ENCODE results near the gene PON3. TPM values are rescaled to one million over a fixed set of nuclear protein-coding genes. Genes with fewer than 3 reads are reported as not detected.

PON3 gene
- total RNA-seq (2012; rRNA removed), result under 0.01 TPM in 2 replicates

- Histone ChIP-seq H3K36me3 (ENCODE audit: insufficient read depth, low read length) (no peaks in the 10 kb centered on the region), H3K4me2 (ENCODE audit: low read length) (no peak within 1 kb of the TSS), H3K4me1 (ENCODE audit: control insufficient read depth, insufficient read depth, low read length) (no peaks in the 10 kb centered on the region), H3K9me3 (replicated peaks; ENCODE audit: low read length) (no peaks in the 10 kb centered on the region), H3K27me3 (ENCODE audit: control insufficient read depth, insufficient read depth, low read length) (no peaks in the 10 kb centered on the region), H3K4me3 (ENCODE audit: low read length) (no peak within 1 kb of the TSS), H3K9ac (ENCODE audit: low read depth, low read length) (no peak within 1 kb of the TSS)
Observed at GRCh38 chr7:95396136-95397032, at the start of gene PON3. TSS of gene PON3 (minus strand) at chr7:95396375. CDS start at chr7:95396350, 25 bp downstream.

DNA sequence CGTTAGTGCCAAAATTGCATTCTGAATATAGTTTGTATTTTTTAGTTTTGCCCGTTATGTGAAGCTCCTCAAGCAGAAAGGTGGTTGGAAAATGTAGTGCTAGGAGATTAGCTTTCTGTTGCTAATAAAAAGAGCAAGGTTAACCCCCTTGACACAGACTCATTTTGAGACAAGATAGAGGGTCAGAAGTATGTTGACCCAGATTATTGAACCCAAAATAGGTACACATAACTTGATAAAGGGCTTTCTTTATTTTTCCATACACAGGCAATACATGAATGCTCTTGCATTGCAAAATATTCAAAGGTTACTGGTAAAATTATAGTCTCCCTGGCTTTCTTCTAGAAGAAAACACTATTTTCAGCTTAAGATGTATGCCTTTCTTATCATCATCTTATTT lies 48.6 kb upstream of the PON3 start:
- Histone ChIP-seq H3K4me3 (ENCODE audit: low read length) (no peak overlapping the region), H3K27me3 (ENCODE audit: control insufficient read depth, insufficient read depth, low read length) (no peaks in the 10 kb centered on the region), H3K36me3 (ENCODE audit: insufficient read depth, low read length) (no peaks in the 10 kb centered on the region), H3K4me1 (ENCODE audit: control insufficient read depth, insufficient read depth, low read length) (no peaks in the 10 kb centered on the region), H3K9me3 (replicated peaks; ENCODE audit: low read length) (no peaks in the 10 kb centered on the region), H3K9ac (ENCODE audit: low read depth, low read length) (no peak overlapping the region), H3K4me2 (ENCODE audit: low read length) (no peak overlapping the region)

GRCh38 chr7:95441042-95441823 lies 45.1 kb upstream of the PON3 start:
- Histone ChIP-seq H3K9ac (ENCODE audit: low read depth, low read length) (no peak overlapping the region), H3K36me3 (ENCODE audit: insufficient read depth, low read length) (no peaks in the 10 kb centered on the region), H3K4me2 (ENCODE audit: low read length) (no peak overlapping the region), H3K27me3 (ENCODE audit: control insufficient read depth, insufficient read depth, low read length) (no peaks in the 10 kb centered on the region), H3K4me1 (ENCODE audit: control insufficient read depth, insufficient read depth, low read length) (peaks cover 10% of the 10 kb centered on the region), H3K4me3 (ENCODE audit: low read length) (no peak overlapping the region), H3K9me3 (replicated peaks; ENCODE audit: low read length) (no peaks in the 10 kb centered on the region)

GRCh38 chr7:95440394-95441038 lies 44.3 kb upstream of the PON3 start:
- Histone ChIP-seq H3K4me2 (ENCODE audit: low read length) (no peak overlapping the region), H3K27me3 (ENCODE audit: control insufficient read depth, insufficient read depth, low read length) (no peaks in the 10 kb centered on the region), H3K4me3 (ENCODE audit: low read length) (no peak overlapping the region), H3K4me1 (ENCODE audit: control insufficient read depth, insufficient read depth, low read length) (peaks cover 16% of the 10 kb centered on the region), H3K36me3 (ENCODE audit: insufficient read depth, low read length) (no peaks in the 10 kb centered on the region), H3K9me3 (replicated peaks; ENCODE audit: low read length) (no peaks in the 10 kb centered on the region), H3K9ac (ENCODE audit: low read depth, low read length) (no peak overlapping the region)

- peaks cover 30% of the 10 kb centered on the region for H3K4me1 ChIP-seq (ENCODE audit: control insufficient read depth, insufficient read depth, low read length)
- H3K4me3 ChIP-seq (ENCODE audit: low read length), result peak overlapping the region; percentile 7
- no peaks in the 10 kb centered on the region for H3K36me3 ChIP-seq (ENCODE audit: insufficient read depth, low read length)
- H3K27me3 ChIP-seq (ENCODE audit: control insufficient read depth, insufficient read depth, low read length), result no peaks in the 10 kb centered on the region
- H3K9me3 ChIP-seq (replicated peaks; ENCODE audit: low read length), result no peaks in the 10 kb centered on the region
- H3K4me2 ChIP-seq (ENCODE audit: low read length), result peak overlapping the region; percentile 31
- H3K9ac ChIP-seq (ENCODE audit: low read depth, low read length), result peak overlapping the region; percentile 39
Observed at GRCh38 chr7:95436407-95436806, 40.2 kb upstream of the PON3 start.

- no peaks in the 10 kb centered on the region for H3K36me3 ChIP-seq (ENCODE audit: insufficient read depth, low read length)
- H3K9me3 ChIP-seq (replicated peaks; ENCODE audit: low read length), result no peaks in the 10 kb centered on the region
- peak overlapping the region; percentile 82 for H3K4me3 ChIP-seq (ENCODE audit: low read length)
- H3K9ac ChIP-seq (ENCODE audit: low read depth, low read length), result peak overlapping the region; percentile 81
- H3K4me1 ChIP-seq (ENCODE audit: control insufficient read depth, insufficient read depth, low read length), result peaks cover 30% of the 10 kb centered on the region
- peak overlapping the region; percentile 72 for H3K4me2 ChIP-seq (ENCODE audit: low read length)
- no peaks in the 10 kb centered on the region for H3K27me3 ChIP-seq (ENCODE audit: control insufficient read depth, insufficient read depth, low read length)
Observed at GRCh38 chr7:95435422-95435780, 39.2 kb upstream of the PON3 start.

GRCh38 chr7:95434557-95435421 lies 38.6 kb upstream of the PON3 start, which contains the start of gene PON2:
TSS of gene PON2 (minus strand) at chr7:95435028. CDS start at chr7:95434951, 77 bp downstream.
- Histone ChIP-seq H3K9ac (ENCODE audit: low read depth, low read length) (peak within 1 kb of the TSS; percentile 81), H3K36me3 (ENCODE audit: insufficient read depth, low read length) (no peaks in the 10 kb centered on the region), H3K4me3 (ENCODE audit: low read length) (peak within 1 kb of the TSS; percentile 82), H3K4me1 (ENCODE audit: control insufficient read depth, insufficient read depth, low read length) (peaks cover 30% of the 10 kb centered on the region), H3K4me2 (ENCODE audit: low read length) (peak within 1 kb of the TSS; percentile 72), H3K9me3 (replicated peaks; ENCODE audit: low read length) (no peaks in the 10 kb centered on the region), H3K27me3 (ENCODE audit: control insufficient read depth, insufficient read depth, low read length) (no peaks in the 10 kb centered on the region)

- Histone ChIP-seq H3K9ac (ENCODE audit: low read depth, low read length) (peak overlapping the region; percentile 81), H3K36me3 (ENCODE audit: insufficient read depth, low read length) (no peaks in the 10 kb centered on the region), H3K4me3 (ENCODE audit: low read length) (peak overlapping the region; percentile 82), H3K9me3 (replicated peaks; ENCODE audit: low read length) (no peaks in the 10 kb centered on the region), H3K4me1 (ENCODE audit: control insufficient read depth, insufficient read depth, low read length) (peaks cover 30% of the 10 kb centered on the region), H3K4me2 (ENCODE audit: low read length) (peak overlapping the region; percentile 72), H3K27me3 (ENCODE audit: control insufficient read depth, insufficient read depth, low read length) (no peaks in the 10 kb centered on the region)
Observed at GRCh38 chr7:95433952-95434556, 37.9 kb upstream of the PON3 start.

- H3K36me3 ChIP-seq (ENCODE audit: insufficient read depth, low read length), result no peaks in the 10 kb centered on the region
- H3K27me3 ChIP-seq (ENCODE audit: control insufficient read depth, insufficient read depth, low read length), result no peaks in the 10 kb centered on the region
- H3K9me3 ChIP-seq (replicated peaks; ENCODE audit: low read length), result no peaks in the 10 kb centered on the region
- no peak overlapping the region for H3K4me2 ChIP-seq (ENCODE audit: low read length)
- H3K4me3 ChIP-seq (ENCODE audit: low read length), result no peak overlapping the region
- H3K4me1 ChIP-seq (ENCODE audit: control insufficient read depth, insufficient read depth, low read length), result peaks cover 30% of the 10 kb centered on the region
- H3K9ac ChIP-seq (ENCODE audit: low read depth, low read length), result no peak overlapping the region
Observed at GRCh38 chr7:95433129-95433528, 37.0 kb upstream of the PON3 start.

GRCh38 chr7:95432606-95433005 lies 36.4 kb upstream of the PON3 start:
- Histone ChIP-seq H3K4me3 (ENCODE audit: low read length) (no peak overlapping the region), H3K27me3 (ENCODE audit: control insufficient read depth, insufficient read depth, low read length) (no peaks in the 10 kb centered on the region), H3K4me1 (ENCODE audit: control insufficient read depth, insufficient read depth, low read length) (peaks cover 30% of the 10 kb centered on the region), H3K4me2 (ENCODE audit: low read length) (peak overlapping the region; percentile 39), H3K9me3 (replicated peaks; ENCODE audit: low read length) (no peaks in the 10 kb centered on the region), H3K9ac (ENCODE audit: low read depth, low read length) (no peak overlapping the region), H3K36me3 (ENCODE audit: insufficient read depth, low read length) (no peaks in the 10 kb centered on the region)

Measured in skeletal muscle satellite cell (primary cell).